Measurements from ENCODE around the gene KRT84.
"Not testable (repeated sequence)": the region's sequence is repeated elsewhere in the genome, so short reads cannot be mapped to it uniquely, and the experiment has no call there.

The KRT84 gene

GRCh38 chr12:52360106-52360662, 25.3 kb downstream of the KRT84 start:
- DNase-seq (ENCODE audit: low read depth), result no peak

GRCh38 chr12:52359621-52360061, 25.8 kb downstream of the KRT84 start:
- no peak for DNase-seq (ENCODE audit: low read depth)

- DNase-seq (ENCODE audit: low read depth), result no peak
Measured at GRCh38 chr12:52358575-52359350, 26.7 kb downstream of the KRT84 start.

GRCh38 chr12:52356762-52357580, 28.5 kb downstream of the KRT84 start:
- no peak for DNase-seq (ENCODE audit: low read depth)

- no peak for DNase-seq (ENCODE audit: low read depth)
Measured at GRCh38 chr12:52356031-52356761, 29.3 kb downstream of the KRT84 start.

- no peak for DNase-seq (ENCODE audit: low read depth)
Measured at GRCh38 chr12:52355176-52355575, 30.3 kb downstream of the KRT84 start.

- no peak for DNase-seq (ENCODE audit: low read depth)
Measured at GRCh38 chr12:52354200-52354599, 31.3 kb downstream of the KRT84 start.

GRCh38 chr12:52353766-52354165, 31.7 kb downstream of the KRT84 start:
- DNase-seq (ENCODE audit: low read depth), result no peak

- DNase-seq (ENCODE audit: low read depth), result no peak
Measured at GRCh38 chr12:52352951-52353350, 32.5 kb downstream of the KRT84 start.

GRCh38 chr12:52351196-52352059, 34.0 kb downstream of the KRT84 start:
- DNase-seq (ENCODE audit: low read depth), result peak; percentile 43

GRCh38 chr12:52350786-52351185, 34.7 kb downstream of the KRT84 start:
- DNase-seq (ENCODE audit: low read depth), result no peak

- DNase-seq (ENCODE audit: low read depth), result no peak
Measured at GRCh38 chr12:52350021-52350620, 35.3 kb downstream of the KRT84 start.

- no peak for DNase-seq (ENCODE audit: low read depth)
Measured at GRCh38 chr12:52349196-52349595, 36.3 kb downstream of the KRT84 start.

GRCh38 chr12:52347551-52348510, 37.6 kb downstream of the KRT84 start:
- no peak for DNase-seq (ENCODE audit: low read depth)

- no peak for DNase-seq (ENCODE audit: low read depth)
Measured at GRCh38 chr12:52347016-52347415, 38.4 kb downstream of the KRT84 start.

- DNase-seq (ENCODE audit: low read depth), result no peak
Measured at GRCh38 chr12:52346593-52346992, 38.9 kb downstream of the KRT84 start.

GRCh38 chr12:52345041-52345440, 40.4 kb downstream of the KRT84 start:
- DNase-seq (ENCODE audit: low read depth), result not testable (repeated sequence)

GRCh38 chr12:52344111-52344510, 41.3 kb downstream of the KRT84 start:
- DNase-seq (ENCODE audit: low read depth), result no peak

GRCh38 chr12:52343550-52343949, 41.9 kb downstream of the KRT84 start:
- DNase-seq (ENCODE audit: low read depth), result no peak
